Mesenchymal stem cell (in vitro differentiated cells and primary cell): ENCODE data around the gene FADS6.

Experiments
- DNase-seq: peaks from one replicate; pipeline ENCODE4 v3.0.0-alpha.2; 2013
- H2AFZ ChIP-seq: one replicate; pipeline ENCODE4 v1.6.1; 2013; ENCODE audit warnings: low read depth, mild to moderate bottlenecking, control low read depth, inconsistent platforms, low read length, moderate library complexity
- H2AK5ac ChIP-seq: 2 replicates; pipeline ENCODE4 v1.6.1; 2013; ENCODE audit warnings: low read length, moderate library complexity, mild to moderate bottlenecking, inconsistent platforms; ENCODE audit not compliant: severe bottlenecking
- H2BK120ac ChIP-seq: one replicate; pipeline ENCODE4 v1.6.1; 2013; ENCODE audit warnings: low read depth, mild to moderate bottlenecking, inconsistent platforms, low read length, moderate library complexity
- H2BK12ac ChIP-seq, 2 experiments: one replicate each; pipeline ENCODE4 v1.6.1; 2013; ENCODE audit warnings: inconsistent platforms in 2 of 2, low read length in 2 of 2, mild to moderate bottlenecking in 2 of 2, moderate library complexity in 2 of 2, control low read depth in 1 of 2
- H2BK15ac ChIP-seq: one replicate; pipeline ENCODE4 v1.6.1; 2013; ENCODE audit warnings: mild to moderate bottlenecking, low read depth, inconsistent platforms; ENCODE audit not compliant: poor library complexity, severe bottlenecking
- H2BK5ac ChIP-seq: 2 replicates; pipeline ENCODE4 v1.6.1; 2013; ENCODE audit warnings: low read depth, mild to moderate bottlenecking, low read length, control low read depth, inconsistent platforms; ENCODE audit not compliant: poor library complexity, severe bottlenecking
- H3K14ac ChIP-seq, 2 experiments: one replicate each; pipeline ENCODE4 v1.6.1; 2013; ENCODE audit warnings: inconsistent platforms in 2 of 2, low read length in 2 of 2, control low read depth in 1 of 2, mild to moderate bottlenecking in 1 of 2, moderate library complexity in 1 of 2
- H3K18ac ChIP-seq, 2 experiments: one replicate each; pipeline ENCODE4 v1.6.1; 2013; ENCODE audit warnings: inconsistent platforms in 2 of 2, low read length in 2 of 2, control low read depth in 1 of 2, low read depth in 1 of 2, mild to moderate bottlenecking in 1 of 2
- H3K23ac ChIP-seq, 2 experiments: one replicate each; pipeline ENCODE4 v1.6.1; 2013; ENCODE audit warnings: inconsistent platforms in 2 of 2, low read length in 2 of 2, mild to moderate bottlenecking in 2 of 2, moderate library complexity in 2 of 2, control low read depth in 1 of 2
- H3K27ac ChIP-seq: 2 replicates; pipeline ENCODE4 v1.5.1; 2013; ENCODE audit warnings: mild to moderate bottlenecking, moderate library complexity, low read length, control low read depth, inconsistent platforms; ENCODE audit not compliant: poor library complexity, severe bottlenecking
- H3K27me3 ChIP-seq, 2 experiments: 2 replicates each; pipeline versions ENCODE4 v1.6.1 to v1.7.0; 2013; ENCODE audit warnings: low read length in 2 of 2, mild to moderate bottlenecking in 2 of 2, moderate library complexity in 2 of 2, control low read depth in 1 of 2, inconsistent platforms in 1 of 2; ENCODE audit not compliant: control insufficient read depth in 1 of 2, insufficient read depth in 1 of 2
- H3K36me3 ChIP-seq, 2 experiments: 2 replicates each; pipeline versions ENCODE4 v1.6.1 to v1.7.0; 2013; ENCODE audit warnings: low read length in 2 of 2, control low read depth in 1 of 2, inconsistent platforms in 1 of 2, low read depth in 1 of 2, mild to moderate bottlenecking in 1 of 2; ENCODE audit not compliant: insufficient read depth in 2 of 2, control insufficient read depth in 1 of 2
- H3K4ac ChIP-seq, 2 experiments: one replicate each; pipeline ENCODE4 v1.6.1; 2013; ENCODE audit warnings: inconsistent platforms in 2 of 2, low read length in 2 of 2, mild to moderate bottlenecking in 2 of 2, moderate library complexity in 2 of 2, control low read depth in 1 of 2, low read depth in 1 of 2
- H3K4me1 ChIP-seq: 2 replicates; pipeline ENCODE4 v1.6.1; 2013; ENCODE audit warnings: low read depth, low read length, control low read depth; ENCODE audit not compliant: control insufficient read depth, insufficient read depth
- H3K4me2 ChIP-seq: 2 replicates; pipeline ENCODE4 v1.6.1; 2013; ENCODE audit warnings: low read length, mild to moderate bottlenecking, inconsistent platforms; ENCODE audit not compliant: poor library complexity, severe bottlenecking
- H3K4me3 ChIP-seq, 2 experiments: 2 replicates each; pipeline versions ENCODE4 v1.5.1 to v1.7.0; 2013; ENCODE audit warnings: low read length in 2 of 2, mild to moderate bottlenecking in 2 of 2, control low read depth in 1 of 2, low read depth in 1 of 2; ENCODE audit not compliant: insufficient read depth in 1 of 2
- H3K79me1 ChIP-seq: replicated peaks from 2 replicates; pipeline ENCODE4 v1.6.1; 2013; ENCODE audit warnings: mild to moderate bottlenecking, control low read depth, low read length, inconsistent platforms; ENCODE audit not compliant: poor library complexity, severe bottlenecking
- H3K9ac ChIP-seq: 2 replicates; pipeline ENCODE4 v1.7.0; 2013; ENCODE audit warnings: mild to moderate bottlenecking, low read length, moderate library complexity
- H3K9me3 ChIP-seq: 2 replicates; pipeline ENCODE4 v1.7.0; 2013; ENCODE audit warnings: mild to moderate bottlenecking, low read length; ENCODE audit not compliant: control insufficient read depth
- H4K8ac ChIP-seq: one replicate; pipeline ENCODE4 v1.6.1; 2013; ENCODE audit warnings: inconsistent platforms, mild to moderate bottlenecking, low read length, moderate library complexity
- H4K91ac ChIP-seq: one replicate; pipeline ENCODE4 v1.6.1; 2013; ENCODE audit warnings: mild to moderate bottlenecking, low read length, inconsistent platforms
- WGBS: methylation state at CpG from one replicate; pipeline ENCODE4 v1.1.7; 2013; ENCODE audit warnings: mixed read lengths; 5-methylcytosine and 5-hydroxymethylcytosine counted together

The FADS6 gene

GRCh38 chr17:74898376-74898946 is 5.0 kb upstream of the FADS6 start:
- H3K18ac ChIP-seq, result no peak overlapping the region
- no peak overlapping the region for H4K8ac ChIP-seq
- H2BK120ac ChIP-seq, result no peak overlapping the region

GRCh38 chr17:74893936-74894671 is 671 bp upstream of the FADS6 start:
- no peaks in the 10 kb centered on the region for H3K9me3 ChIP-seq
- WGBS, result 36% methylated on average over 22 of the region's 22 CpGs
- H3K4me3 ChIP-seq, result no peak overlapping the region

More at GRCh38 chr17:74898376-74898946, 5.0 kb upstream of the FADS6 start:
- H2AK5ac ChIP-seq, result no peak overlapping the region
- no peaks in the 10 kb centered on the region for H3K79me1 ChIP-seq
- H3K14ac ChIP-seq, result no peak overlapping the region
- no peak overlapping the region for H3K4me2 ChIP-seq
- H3K9ac ChIP-seq, result no peak overlapping the region
- no peak overlapping the region for H4K91ac ChIP-seq
- H2BK5ac ChIP-seq, result no peak overlapping the region
- H3K23ac ChIP-seq, result no peak overlapping the region
- no peaks in the 10 kb centered on the region for H3K9me3 ChIP-seq
- no peak overlapping the region for H3K27ac ChIP-seq
- no peak overlapping the region for H3K4ac ChIP-seq
- H2BK12ac ChIP-seq, result no peak overlapping the region
- H3K27me3 ChIP-seq, result peaks cover 40 to 79% of the 10 kb centered on the region in 2 experiments
- H2BK15ac ChIP-seq, result no peak overlapping the region
- DNase-seq, result no peak
- H3K4me3 ChIP-seq, result no peak overlapping the region
- no peak overlapping the region for H2AFZ ChIP-seq
- 73% methylated on average over 11 of the region's 11 CpGs for WGBS
- peaks cover 5% of the 10 kb centered on the region for H3K4me1 ChIP-seq
- no peaks in the 10 kb centered on the region for H3K36me3 ChIP-seq

GRCh38 chr17:74892013-74892841 is 1.2 kb downstream of the FADS6 start:
- Histone ChIP-seq H2BK120ac (no peak overlapping the region), H2AK5ac (no peak overlapping the region), H2BK12ac (no peak overlapping the region), H3K14ac (no peak overlapping the region), H3K23ac (no peak overlapping the region), H3K9me3 (no peaks in the 10 kb centered on the region), H3K4me1 (peaks cover 15% of the 10 kb centered on the region), H3K9ac (no peak overlapping the region), H3K79me1 (no peaks in the 10 kb centered on the region), H3K27me3 (peaks cover 70 to 85% of the 10 kb centered on the region in 2 experiments), H3K4ac (no peak overlapping the region), H2BK5ac (no peak overlapping the region), H4K8ac (no peak overlapping the region), H3K36me3 (no peaks in the 10 kb centered on the region), H3K27ac (no peak overlapping the region), H2BK15ac (no peak overlapping the region), H3K18ac (no peak overlapping the region), H2AFZ (no peak overlapping the region), H3K4me2 (no peak overlapping the region), H3K4me3 (no peak overlapping the region), H4K91ac (no peak overlapping the region)
- no peak for DNase-seq
- WGBS, result 74% methylated on average over 19 of the region's 20 CpGs

More at GRCh38 chr17:74893936-74894671, 671 bp upstream of the FADS6 start:
- Histone ChIP-seq H2BK5ac (no peak overlapping the region), H3K27ac (no peak overlapping the region), H3K36me3 (no peaks in the 10 kb centered on the region), H3K27me3 (peaks cover 59 to 83% of the 10 kb centered on the region in 2 experiments), H2BK120ac (no peak overlapping the region), H2BK12ac (no peak overlapping the region), H3K9ac (no peak overlapping the region), H2BK15ac (no peak overlapping the region), H3K4me2 (no peak overlapping the region), H2AFZ (no peak overlapping the region), H3K4me1 (peaks cover 15% of the 10 kb centered on the region), H3K23ac (no peak overlapping the region), H3K79me1 (no peaks in the 10 kb centered on the region), H3K4ac (no peak overlapping the region), H4K8ac (no peak overlapping the region), H4K91ac (no peak overlapping the region), H3K18ac (no peak overlapping the region), H3K14ac (no peak overlapping the region), H2AK5ac (no peak overlapping the region)
- DNase-seq, result no peak

DNA sequence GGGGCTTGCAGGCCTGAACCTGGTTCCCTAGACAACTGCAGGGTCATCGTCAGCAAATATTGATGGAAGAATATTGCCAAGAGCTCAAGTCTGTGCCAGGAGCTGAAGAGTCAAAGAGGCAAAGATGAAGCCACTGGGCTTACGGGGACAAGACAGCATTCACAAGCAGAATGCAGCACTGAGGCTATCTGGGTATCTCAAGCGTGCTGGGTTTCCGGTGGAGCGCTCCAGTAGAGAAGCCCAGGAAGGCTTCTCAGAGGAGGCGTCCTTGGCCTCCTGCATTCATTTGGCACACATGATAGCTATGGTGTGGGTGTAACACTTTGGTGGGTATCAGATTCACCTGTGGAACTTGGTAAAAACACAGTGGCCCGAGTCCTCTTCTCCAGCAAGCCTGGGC is 2.9 kb downstream of the FADS6 start:
- Histone ChIP-seq H3K9ac (no peak overlapping the region), H3K36me3 (no peaks in the 10 kb centered on the region), H2BK12ac (no peak overlapping the region), H2BK15ac (no peak overlapping the region), H3K23ac (no peak overlapping the region), H4K8ac (no peak overlapping the region), H3K14ac (no peak overlapping the region), H3K9me3 (no peaks in the 10 kb centered on the region), H2AFZ (no peak overlapping the region), H3K27ac (no peak overlapping the region), H2BK5ac (no peak overlapping the region), H3K4ac (no peak overlapping the region), H3K4me1 (peaks cover 15% of the 10 kb centered on the region), H4K91ac (no peak overlapping the region), H3K27me3 (peaks cover 67 to 83% of the 10 kb centered on the region in 2 experiments), H2AK5ac (no peak overlapping the region), H3K18ac (no peak overlapping the region), H3K4me3 (no peak overlapping the region), H3K79me1 (no peaks in the 10 kb centered on the region), H3K4me2 (no peak overlapping the region), H2BK120ac (no peak overlapping the region)
- WGBS, result 93% methylated on average over 7 of the region's 7 CpGs
- DNase-seq, result no peak
